22Rv1 (cell line): ENCODE results near the gene ISYNA1.
A peak's percentile ranks its signal among the peaks of the same experiment; 100 is the strongest.

ENCODE experiments used
- H3K27ac ChIP-seq: fragments of 450-650 bp; 2 replicates; pipeline ENCODE4 v1.5.1; 2017
- CTCF ChIP-seq: fragments of 450-650 bp; IDR thresholded peaks from 2 replicates; pipeline ENCODE4 v1.5.1; 2017; ENCODE audit warnings: mild to moderate bottlenecking
- ZFX ChIP-seq: fragments of 450-650 bp; IDR thresholded peaks from 2 replicates; pipeline ENCODE4 v1.6.1; 2017; ENCODE audit warnings: antibody characterized with exemption, borderline replicate concordance

ISYNA1 gene

GRCh38 chr19:18441804-18442788 lies 4.2 kb upstream of the ISYNA1 start:
- TF ChIP-seq CTCF (no peak), ZFX (no peak)

GRCh38 chr19:18440936-18441803 lies 3.2 kb upstream of the ISYNA1 start:
- H3K27ac ChIP-seq: no peak overlapping the region
- TF ChIP-seq ZFX: no peak
- TF ChIP-seq CTCF: no peak

More at GRCh38 chr19:18441804-18442788, 4.2 kb upstream of the ISYNA1 start:
- no peak overlapping the region for H3K27ac ChIP-seq

GRCh38 chr19:18440415-18440877 lies 2.5 kb upstream of the ISYNA1 start:
- peak; percentile 20; the same call in 1 of the 2 replicates for TF ChIP-seq CTCF
- no peak for TF ChIP-seq ZFX
- H3K27ac ChIP-seq: no peak overlapping the region

GRCh38 chr19:18439910-18440237 lies 1.9 kb upstream of the ISYNA1 start:
- peak overlapping the region; percentile 93; the same call in 1 of the 2 replicates for H3K27ac ChIP-seq
- no peak for TF ChIP-seq CTCF
- no peak for TF ChIP-seq ZFX

GRCh38 chr19:18439025-18439909 lies 1.3 kb upstream of the ISYNA1 start:
- TF ChIP-seq CTCF (no peak), ZFX (no peak)
- H3K27ac ChIP-seq: peak overlapping the region; percentile 93

GRCh38 chr19:18438331-18439024 lies 545 bp upstream of the ISYNA1 start:
- H3K27ac ChIP-seq: peak overlapping the region; percentile 93

More at GRCh38 chr19:18438331-18439024, 545 bp upstream of the ISYNA1 start:
- no peak for TF ChIP-seq CTCF
- no peak for TF ChIP-seq ZFX
